HCT116 (cell line): ENCODE measurements around the gene TFCP2. TPM values are rescaled to one million over a fixed set of nuclear protein-coding genes. Genes with fewer than 3 reads are reported as not detected.

Experiments used
- ATAC-seq: fragments of 200-7000 bp; cut with Tn5 transposase; 2 replicates; pipeline ENCODE4 v1.9.1; 2020; ENCODE audit warnings: mild to moderate bottlenecking, moderate library complexity
- BruUV-seq: library from RNA; stranded (reverse); fragments of 400-500 nt; replicated peaks from 2 replicates; lab custom pipeline; 2021; lab: Mats Ljungman, UMichigan
- CTCF ChIA-PET: fragments of 300-600 bp; sonication (Branson Sonifier 250); formaldehyde crosslinking; loops from one replicate; lab custom pipeline; 2021; ENCODE audit warnings: antibody characterized with exemption; lab: Charles Lee
- POLR2A ChIA-PET: fragments of 300-600, 350-600 bp; sonication (Branson Sonifier 250); formaldehyde crosslinking; loops from one replicate; lab custom pipeline; 2021; ENCODE audit warnings: antibody characterized with exemption; lab: Charles Lee
- RAD21 ChIA-PET, 2 experiments: fragments of 300-600 bp; sonication (Branson Sonifier 250); formaldehyde crosslinking; loops; one replicate each; lab custom pipeline; 2023; ENCODE audit warnings: low total read pairs in 2 of 2; ENCODE audit not compliant: uncharacterized antibody in 2 of 2, unreplicated experiment in 2 of 2, low non-redundant PET in 1 of 2; lab: Charles Lee
- DNase-seq: peaks from one replicate; pipeline ENCODE4 v3.0.0-alpha.2; 2010; ENCODE audit warnings: low read depth, low spot score
- H2AFZ ChIP-seq: fragments of 200-600 bp; shearing (Covaris generic), sonication (generic); 2 replicates; pipeline ENCODE4 v1.6.1; 2017; ENCODE audit warnings: low read depth, mixed run types, mixed read lengths, antibody characterized with exemption, low read length; ENCODE audit not compliant: poor library complexity, severe bottlenecking
- H3K27ac ChIP-seq: 2 replicates; pipeline ENCODE4 v1.5.1; 2012; ENCODE audit warnings: low read depth, low read length
- H3K27me3 ChIP-seq: fragments of 200-600 bp; sonication (generic); 2 replicates; pipeline ENCODE4 v1.6.1; 2016; ENCODE audit warnings: mixed run types, low read length, mixed read lengths; ENCODE audit not compliant: insufficient read depth
- H3K36me3 ChIP-seq, 2 experiments: fragments of 200-500 bp in 1 of 2; fragments of 200-600 bp in 1 of 2; sonication (Bioruptor generic) in 1 of 2; sonication (generic) in 1 of 2; 2 replicates each; pipeline versions ENCODE4 v1.5.1 to v1.6.1; 2014 to 2016; ENCODE audit warnings: low read length in 2 of 2, inconsistent platforms in 1 of 2, mixed read lengths in 1 of 2, mixed run types in 1 of 2; ENCODE audit not compliant: insufficient read depth in 2 of 2, control insufficient read depth in 1 of 2
- H3K4me1 ChIP-seq, 2 experiments: fragments of 200-600 bp in 1 of 2; sonication (generic) in 1 of 2; 2 replicates each; pipeline versions ENCODE4 v1.5.1 to v1.6.1; 2012 to 2017; ENCODE audit warnings: low read length in 2 of 2, inconsistent platforms in 1 of 2, mild to moderate bottlenecking in 1 of 2, mixed read lengths in 1 of 2, mixed run types in 1 of 2, moderate library complexity in 1 of 2; ENCODE audit not compliant: insufficient read depth in 2 of 2, control insufficient read depth in 1 of 2
- H3K4me2 ChIP-seq: fragments of 200-600 bp; sonication (generic); 2 replicates; pipeline ENCODE4 v1.6.1; 2017; ENCODE audit warnings: mixed run types, low read length, mixed read lengths
- H3K4me3 ChIP-seq, 2 experiments: fragments of 200-600 bp in 1 of 2; sonication (generic) in 1 of 2; replicated peaks in 1 of 2; 2 replicates each; pipeline ENCODE4 v1.5.1; 2011 to 2016; ENCODE audit warnings: low read length in 2 of 2, control low read depth in 1 of 2, low read depth in 1 of 2, mild to moderate bottlenecking in 1 of 2, mixed read lengths in 1 of 2, mixed run types in 1 of 2
- H3K79me2 ChIP-seq: fragments of 200-600 bp; sonication (generic); 2 replicates; pipeline ENCODE4 v1.6.1; 2017; ENCODE audit warnings: mild to moderate bottlenecking, mixed run types, low read length, moderate library complexity, mixed read lengths; ENCODE audit not compliant: insufficient read depth
- H3K9ac ChIP-seq: fragments of 200-600 bp; sonication (generic); 2 replicates; pipeline ENCODE4 v1.6.1; 2016; ENCODE audit warnings: low read length, mixed read lengths
- H3K9me2 ChIP-seq: fragments of 200-600 bp; sonication (generic), shearing (Covaris generic); 2 replicates; pipeline ENCODE4 v1.6.1; 2017; ENCODE audit warnings: mixed run types, mild to moderate bottlenecking, moderate library complexity; ENCODE audit not compliant: insufficient read depth
- H3K9me3 ChIP-seq, 2 experiments: fragments of 200-500 bp in 1 of 2; fragments of 200-600 bp in 1 of 2; sonication (Bioruptor generic) in 1 of 2; sonication (generic) in 1 of 2; 2 replicates each; pipeline ENCODE4 v1.6.1; 2014 to 2017; ENCODE audit warnings: low read length in 2 of 2, mixed read lengths in 2 of 2, inconsistent platforms in 1 of 2, low read depth in 1 of 2, mild to moderate bottlenecking in 1 of 2, mixed run types in 1 of 2, moderate library complexity in 1 of 2; ENCODE audit not compliant: control insufficient read depth in 1 of 2, insufficient read depth in 1 of 2
- H4K20me1 ChIP-seq: fragments of 200-600 bp; sonication (generic), shearing (Covaris generic); 2 replicates; pipeline ENCODE4 v1.6.1; 2017; ENCODE audit warnings: mixed run types, mild to moderate bottlenecking, moderate library complexity; ENCODE audit not compliant: insufficient read depth
- EGR1 ChIP-seq: IDR thresholded peaks from 2 replicates; pipeline ENCODE4 v1.6.1; 2012; ENCODE audit warnings: low read depth
- EZH2 ChIP-seq: fragments of 200-600 bp; sonication (generic); IDR thresholded peaks from 2 replicates; pipeline ENCODE4 v1.6.1; 2017; ENCODE audit warnings: antibody characterized with exemption, mixed run types
- EZH2phosphoT487 ChIP-seq: fragments of 200-600 bp; IDR thresholded peaks from 2 replicates; pipeline ENCODE4 v1.6.1; 2018; ENCODE audit warnings: antibody characterized with exemption, borderline replicate concordance
- JUND ChIP-seq: IDR thresholded peaks from 2 replicates; pipeline ENCODE4 v1.6.1; 2012
- POLR2A ChIP-seq: IDR thresholded peaks from 2 replicates; pipeline ENCODE4 v1.7.0; 2011; ENCODE audit warnings: borderline replicate concordance; ENCODE audit not compliant: insufficient read depth, insufficient read length; ENCODE audit errors: extremely low read depth
- POLR2AphosphoS5 ChIP-seq: IDR thresholded peaks from 2 replicates; pipeline ENCODE4 v1.6.1; 2011; ENCODE audit warnings: mild to moderate bottlenecking, low read depth, low read length, moderate library complexity
- RAD21 ChIP-seq: IDR thresholded peaks from 2 replicates; pipeline ENCODE4 v1.6.1; 2012; ENCODE audit warnings: low read depth, mild to moderate bottlenecking
- SIN3A ChIP-seq: IDR thresholded peaks from 2 replicates; pipeline ENCODE4 v1.6.1; 2012; ENCODE audit warnings: low read depth
- SP1 ChIP-seq: IDR thresholded peaks from 2 replicates; pipeline ENCODE4 v1.6.1; 2012; ENCODE audit warnings: low read depth
- SRF ChIP-seq: IDR thresholded peaks from 2 replicates; pipeline ENCODE4 v1.6.1; 2012; ENCODE audit warnings: low read depth
- TCF7L2 ChIP-seq: IDR thresholded peaks from 2 replicates; pipeline ENCODE4 v1.7.0; 2011; ENCODE audit warnings: borderline replicate concordance, inconsistent platforms; ENCODE audit not compliant: insufficient read depth, insufficient read length; ENCODE audit errors: extremely low read depth
- YY1 ChIP-seq: IDR thresholded peaks from 2 replicates; pipeline ENCODE4 v1.6.1; 2011; ENCODE audit warnings: low read length, low read depth, moderate library complexity, mild to moderate bottlenecking; ENCODE audit not compliant: insufficient replicate concordance; ENCODE audit errors: extremely low read depth
- ZFX ChIP-seq: fragments of 450-650 bp; IDR thresholded peaks from 2 replicates; pipeline ENCODE4 v1.6.1; 2017
- intact Hi-C: fragments of 100-400 bp; cut with micrococcal nuclease; formaldehyde crosslinking; loops from 2 replicates; pipeline ENCODE4 v1.10.0; 2022
- total RNA-seq: library from RNA; stranded (reverse); gene quantifications from one replicate; pipeline ENCODE4 v1.2.1, GENCODE V29; 2021; ENCODE audit not compliant: unreplicated experiment
- TF ChIP-seq, protein P1 (sequence below): IDR thresholded peaks from 2 replicates; pipeline ENCODE4 v1.6.1; 2011; ENCODE audit warnings: mild to moderate bottlenecking, low read length, moderate library complexity; ENCODE audit not compliant: insufficient replicate concordance; ENCODE audit errors: extremely low read depth
- TF ChIP-seq, protein P2 (sequence below): IDR thresholded peaks from 2 replicates; pipeline ENCODE4 v1.6.1; 2012

The TFCP2 gene
- total RNA-seq, 1 experiment from 2014 or later = 31.6 TPM

GRCh38 chr12:51083126-51083833 lies 89.7 kb downstream of the TFCP2 start, which contains the start of gene CSRNP2:
TSS of gene CSRNP2 (minus strand) at chr12:51083596. CDS start at chr12:51076561, 7,035 bp downstream.
- H3K27ac ChIP-seq = peak within 1 kb of the TSS; percentile 63
- no peaks in the 10 kb centered on the region for H3K36me3 ChIP-seq
- no TSS peak for BruUV-seq
- H2AFZ ChIP-seq = peak within 1 kb of the TSS; percentile 82
- ATAC-seq (peak; percentile 100), DNase-seq (peak; percentile 83)
- H3K4me3 ChIP-seq = peak within 1 kb of the TSS; percentile 85 to 96
- H3K9me3 ChIP-seq = no peaks in the 10 kb centered on the region
- peaks cover 5 to 13% of the 10 kb centered on the region in 2 experiments; a peak in 3 of 4 replicates for H3K4me1 ChIP-seq
- H3K9ac ChIP-seq = peak within 1 kb of the TSS; percentile 92
- ChIA-PET RAD21 (no interaction called here), POLR2A (interaction anchor here (0.6 to 1.9 kb wide), 14 partner anchors 9 to 998 kb away, joined by 3 to 10 read pairs (median 3); partner anchors contain the start of genes DAZAP2 and POU6F1), CTCF (interaction anchor here (1.2 kb wide), 1 partner anchor 155 kb away, joined by 3 read pairs; the partner anchor contains the start of gene DAZAP2)
- TF ChIP-seq, protein P1, sequence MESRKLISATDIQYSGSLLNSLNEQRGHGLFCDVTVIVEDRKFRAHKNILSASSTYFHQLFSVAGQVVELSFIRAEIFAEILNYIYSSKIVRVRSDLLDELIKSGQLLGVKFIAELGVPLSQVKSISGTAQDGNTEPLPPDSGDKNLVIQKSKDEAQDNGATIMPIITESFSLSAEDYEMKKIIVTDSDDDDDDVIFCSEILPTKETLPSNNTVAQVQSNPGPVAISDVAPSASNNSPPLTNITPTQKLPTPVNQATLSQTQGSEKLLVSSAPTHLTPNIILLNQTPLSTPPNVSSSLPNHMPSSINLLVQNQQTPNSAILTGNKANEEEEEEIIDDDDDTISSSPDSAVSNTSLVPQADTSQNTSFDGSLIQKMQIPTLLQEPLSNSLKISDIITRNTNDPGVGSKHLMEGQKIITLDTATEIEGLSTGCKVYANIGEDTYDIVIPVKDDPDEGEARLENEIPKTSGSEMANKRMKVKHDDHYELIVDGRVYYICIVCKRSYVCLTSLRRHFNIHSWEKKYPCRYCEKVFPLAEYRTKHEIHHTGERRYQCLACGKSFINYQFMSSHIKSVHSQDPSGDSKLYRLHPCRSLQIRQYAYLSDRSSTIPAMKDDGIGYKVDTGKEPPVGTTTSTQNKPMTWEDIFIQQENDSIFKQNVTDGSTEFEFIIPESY = peak; percentile 29
- TF ChIP-seq TCF7L2 (peak; percentile 36), EZH2 (no peak), EGR1 (peak; percentile 70), ZFX (peak; percentile 84), SIN3A (peak; percentile 72), JUND (no peak), YY1 (peak; percentile 74), SRF (no peak), RAD21 (peak; percentile 19; the same call in 1 of the 2 replicates), EZH2phosphoT487 (no peak), POLR2A (peak; percentile 99), POLR2AphosphoS5 (peak; percentile 100), SP1 (peak; percentile 47; the same call in 1 of the 2 replicates)
- TF ChIP-seq, protein P2, sequence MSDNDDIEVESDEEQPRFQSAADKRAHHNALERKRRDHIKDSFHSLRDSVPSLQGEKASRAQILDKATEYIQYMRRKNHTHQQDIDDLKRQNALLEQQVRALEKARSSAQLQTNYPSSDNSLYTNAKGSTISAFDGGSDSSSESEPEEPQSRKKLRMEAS = peak; percentile 62; the same call in 1 of the 2 replicates
- peak within 1 kb of the TSS; percentile 88 for H3K4me2 ChIP-seq
- H3K27me3 ChIP-seq = no peaks in the 10 kb centered on the region
- peaks cover 13% of the 10 kb centered on the region; the same call in 1 of the 2 replicates for H3K79me2 ChIP-seq
- intact Hi-C loops = loop anchor here (10.0 kb wide), 1 partner anchor 132 kb away; the partner anchor contains the start of gene POU6F1
- no peaks in the 10 kb centered on the region for H4K20me1 ChIP-seq
- H3K9me2 ChIP-seq = no peaks in the 10 kb centered on the region
